ENCODE results near the gene DACT2.
"Not testable (repeated sequence)": the region's sequence is repeated elsewhere in the genome, so short reads cannot be mapped to it uniquely, and the experiment has no call there.

The DACT2 gene

GRCh38 chr6:168283686-168284025, 35.9 kb downstream of the DACT2 start:
- TF ChIP-seq, protein P1, sequence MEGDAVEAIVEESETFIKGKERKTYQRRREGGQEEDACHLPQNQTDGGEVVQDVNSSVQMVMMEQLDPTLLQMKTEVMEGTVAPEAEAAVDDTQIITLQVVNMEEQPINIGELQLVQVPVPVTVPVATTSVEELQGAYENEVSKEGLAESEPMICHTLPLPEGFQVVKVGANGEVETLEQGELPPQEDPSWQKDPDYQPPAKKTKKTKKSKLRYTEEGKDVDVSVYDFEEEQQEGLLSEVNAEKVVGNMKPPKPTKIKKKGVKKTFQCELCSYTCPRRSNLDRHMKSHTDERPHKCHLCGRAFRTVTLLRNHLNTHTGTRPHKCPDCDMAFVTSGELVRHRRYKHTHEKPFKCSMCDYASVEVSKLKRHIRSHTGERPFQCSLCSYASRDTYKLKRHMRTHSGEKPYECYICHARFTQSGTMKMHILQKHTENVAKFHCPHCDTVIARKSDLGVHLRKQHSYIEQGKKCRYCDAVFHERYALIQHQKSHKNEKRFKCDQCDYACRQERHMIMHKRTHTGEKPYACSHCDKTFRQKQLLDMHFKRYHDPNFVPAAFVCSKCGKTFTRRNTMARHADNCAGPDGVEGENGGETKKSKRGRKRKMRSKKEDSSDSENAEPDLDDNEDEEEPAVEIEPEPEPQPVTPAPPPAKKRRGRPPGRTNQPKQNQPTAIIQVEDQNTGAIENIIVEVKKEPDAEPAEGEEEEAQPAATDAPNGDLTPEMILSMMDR (conservative IDR thresholded peaks at IDR 0.05; ENCODE audit: low read length), result no peak
- no peak for DNase-seq (ENCODE audit: low read depth)
- no peak overlapping the region for H3K4me3 ChIP-seq (ENCODE audit: low read length)

DNA sequence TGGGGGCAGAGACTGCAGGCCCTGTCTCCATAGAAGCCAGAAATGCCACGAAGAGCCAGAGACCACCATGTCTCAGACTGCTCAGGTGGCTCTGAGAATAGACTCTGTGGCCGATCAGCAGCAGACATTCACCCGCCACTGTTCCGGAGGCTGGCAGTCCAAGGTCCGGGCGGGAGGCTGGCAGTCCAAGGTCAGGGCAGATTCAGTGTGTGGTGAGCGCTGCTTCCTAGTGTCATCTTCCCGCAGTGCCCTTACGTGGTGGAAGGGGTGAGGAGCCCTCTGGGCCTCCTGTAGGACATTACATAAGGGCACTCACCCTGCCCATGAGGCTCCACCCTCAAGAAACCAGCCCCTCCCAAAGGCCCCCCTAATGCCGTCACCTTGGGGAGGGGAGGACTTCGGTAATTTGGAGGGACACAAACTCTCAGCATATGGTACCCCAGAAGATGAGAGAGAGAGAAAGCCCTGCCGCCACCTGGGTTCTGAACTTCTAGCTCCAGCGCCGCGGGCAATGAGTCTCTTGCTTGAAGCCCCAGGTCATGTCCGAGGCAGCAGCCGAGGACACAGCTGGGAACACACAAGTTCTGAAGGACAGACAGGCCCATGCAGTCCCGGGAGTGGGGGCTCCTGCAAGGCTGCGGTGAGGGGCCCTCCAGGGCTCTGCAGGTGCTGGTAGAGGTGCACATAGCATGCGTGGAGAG, 36.4 kb downstream of the DACT2 start:
- H3K4me3 ChIP-seq (ENCODE audit: low read length), result no peak overlapping the region
- no peak for DNase-seq (ENCODE audit: low read depth)
- TF ChIP-seq, protein P1 (conservative IDR thresholded peaks at IDR 0.05; ENCODE audit: low read length), result no peak

DNA sequence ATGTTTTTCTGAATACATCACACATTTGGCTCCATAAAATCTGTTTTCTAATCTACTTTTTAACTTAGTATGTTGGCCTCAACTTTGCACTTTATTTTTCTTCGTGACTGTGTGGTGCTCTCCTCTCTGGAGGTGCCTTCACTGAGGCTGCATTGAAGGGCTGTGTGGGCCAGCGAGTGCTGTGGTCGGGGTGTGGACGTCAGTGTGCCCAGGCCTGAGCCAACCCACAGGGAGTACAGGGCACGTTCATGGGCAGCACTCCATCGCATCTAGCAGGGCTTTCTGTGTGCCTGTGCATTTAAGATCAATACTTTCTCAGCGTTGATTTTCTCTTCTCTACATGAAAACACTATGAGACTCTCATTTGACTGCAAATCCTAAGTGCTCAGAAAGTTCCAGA, 37.8 kb downstream of the DACT2 start:
- DNase-seq (ENCODE audit: low read depth), result no peak
- TF ChIP-seq, protein P1 (conservative IDR thresholded peaks at IDR 0.05; ENCODE audit: low read length), result no peak
- no peak overlapping the region for H3K4me3 ChIP-seq (ENCODE audit: low read length)

GRCh38 chr6:168281314-168281713, 38.3 kb downstream of the DACT2 start:
- not testable (repeated sequence) for DNase-seq (ENCODE audit: low read depth); H3K4me3 ChIP-seq (ENCODE audit: low read length)

GRCh38 chr6:168280899-168281245, 38.7 kb downstream of the DACT2 start:
- TF ChIP-seq, protein P1 (conservative IDR thresholded peaks at IDR 0.05; ENCODE audit: low read length), result no peak
- no peak overlapping the region for H3K4me3 ChIP-seq (ENCODE audit: low read length)
- no peak for DNase-seq (ENCODE audit: low read depth)

DNA sequence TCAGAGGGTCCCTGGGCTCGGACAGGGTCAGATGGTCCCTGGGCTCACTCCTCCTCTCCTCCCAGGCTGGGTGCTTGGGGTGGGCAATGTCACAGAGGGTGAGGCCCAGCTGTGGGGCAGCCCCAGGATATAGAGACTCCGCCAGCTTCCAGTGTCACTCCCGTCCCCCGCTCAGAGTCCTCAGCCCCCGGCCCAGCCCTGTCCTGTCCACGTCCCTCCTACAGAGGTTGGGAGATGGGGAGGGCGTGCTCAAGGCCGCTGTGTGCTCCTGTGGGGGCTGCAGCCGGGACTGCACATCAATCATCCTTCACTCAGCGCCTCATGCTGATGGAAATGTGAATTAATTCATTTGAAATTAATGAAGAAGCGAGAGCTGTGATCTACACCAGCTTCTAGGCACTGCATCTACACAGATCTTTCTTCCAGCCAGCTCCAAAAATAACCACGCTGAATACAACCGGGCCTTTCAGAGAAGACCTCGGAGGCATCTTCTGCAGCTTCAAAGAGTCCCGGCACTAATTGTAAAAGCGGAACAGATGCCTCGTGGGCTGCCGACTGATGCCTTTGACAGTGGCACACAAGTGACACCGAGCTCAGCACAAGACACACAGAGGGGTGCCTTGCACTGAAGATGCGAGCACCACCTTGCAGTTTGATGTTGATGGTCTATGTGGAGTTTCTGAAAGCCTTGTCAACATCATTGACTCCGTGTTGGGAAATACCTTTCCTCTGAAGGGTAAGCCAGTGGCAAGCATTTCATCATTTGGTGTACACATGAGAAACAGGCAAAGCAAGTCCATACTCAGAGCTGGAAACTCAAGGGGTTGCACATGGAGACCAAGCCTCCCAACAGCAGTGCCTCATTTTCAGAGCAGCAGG, 39.3 kb downstream of the DACT2 start:
- TF ChIP-seq, protein P1 (conservative IDR thresholded peaks at IDR 0.05; ENCODE audit: low read length), result no peak
- no peak for DNase-seq (ENCODE audit: low read depth)
- H3K4me3 ChIP-seq (ENCODE audit: low read length), result no peak overlapping the region

- H3K4me3 ChIP-seq (ENCODE audit: low read length), result no peak overlapping the region
- DNase-seq (ENCODE audit: low read depth), result no peak
Measured at GRCh38 chr6:168279403-168279935, 40.1 kb downstream of the DACT2 start.

More at GRCh38 chr6:168279403-168279935, 40.1 kb downstream of the DACT2 start:
- TF ChIP-seq, protein P1 (conservative IDR thresholded peaks at IDR 0.05; ENCODE audit: low read length), result no peak
